Stromal cell of bone marrow (primary cell): Measurements from ENCODE around the gene RIT2.
"Not testable (repeated sequence)": the region's sequence is repeated elsewhere in the genome, so short reads cannot be mapped to it uniquely, and the experiment has no call there.

ENCODE experiments used
- DNase-seq: peaks from one replicate; pipeline ENCODE4 v3.0.0-alpha.2; 2012; ENCODE audit warnings: low read depth

RIT2 gene

DNA sequence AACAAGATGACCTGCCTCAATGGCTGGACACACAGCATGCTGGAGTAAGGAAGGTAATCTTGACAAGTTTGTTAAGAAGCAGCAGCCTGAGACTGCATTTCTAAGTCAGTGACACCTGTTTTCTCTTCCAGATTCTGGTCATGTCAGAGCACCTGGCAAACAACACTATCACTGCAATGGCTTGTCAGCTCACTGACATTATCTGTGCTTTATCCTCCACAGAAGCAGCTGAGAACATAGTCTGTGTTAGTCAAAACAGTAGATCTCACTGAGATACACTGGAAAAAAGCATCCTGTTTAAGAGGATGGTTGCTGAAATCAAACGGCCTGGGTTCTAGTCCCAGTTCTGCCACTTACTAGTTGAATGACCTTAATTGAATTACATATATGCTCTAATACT, 355.2 kb downstream of the RIT2 start:
- no peak for DNase-seq

DNA sequence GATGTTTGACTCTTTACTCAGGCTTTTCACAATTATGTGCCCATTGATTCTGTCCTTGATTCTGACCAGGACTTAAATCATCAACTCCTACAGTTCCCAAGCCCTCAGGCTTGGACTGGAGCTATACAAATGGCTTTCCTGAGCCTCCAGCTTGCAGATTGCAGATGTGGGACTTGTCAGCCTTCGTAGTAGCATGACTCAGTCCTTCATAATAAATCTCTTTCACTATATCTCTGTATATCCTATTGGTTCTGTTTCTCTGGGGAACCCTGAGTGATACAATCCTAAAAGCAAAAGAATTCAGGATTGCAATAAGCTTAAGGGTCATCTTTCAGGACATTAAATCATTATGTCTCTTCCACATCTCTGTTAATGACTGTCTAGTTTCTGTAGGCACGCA, 356.6 kb downstream of the RIT2 start:
- DNase-seq = peak; percentile 7

DNA sequence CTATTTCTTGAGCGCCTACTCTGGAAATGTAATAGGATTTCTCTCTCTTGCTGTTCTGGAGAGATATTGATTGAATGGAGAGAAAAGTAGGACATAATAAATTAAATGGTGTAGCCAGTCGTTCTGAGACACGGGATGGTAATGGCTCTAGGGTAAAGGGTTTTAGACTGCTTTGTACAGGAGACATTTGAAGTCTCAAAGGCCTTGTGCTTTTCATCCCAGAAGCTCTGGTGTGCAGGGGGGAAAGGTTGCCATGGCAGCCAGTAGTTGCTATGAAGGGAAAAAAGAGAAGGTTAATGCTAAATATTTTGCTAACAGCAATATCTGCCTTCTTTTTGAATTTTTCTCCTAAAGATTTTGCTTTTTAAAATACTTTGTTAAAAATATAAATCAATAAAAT, 359.3 kb downstream of the RIT2 start:
- DNase-seq = no peak

DNA sequence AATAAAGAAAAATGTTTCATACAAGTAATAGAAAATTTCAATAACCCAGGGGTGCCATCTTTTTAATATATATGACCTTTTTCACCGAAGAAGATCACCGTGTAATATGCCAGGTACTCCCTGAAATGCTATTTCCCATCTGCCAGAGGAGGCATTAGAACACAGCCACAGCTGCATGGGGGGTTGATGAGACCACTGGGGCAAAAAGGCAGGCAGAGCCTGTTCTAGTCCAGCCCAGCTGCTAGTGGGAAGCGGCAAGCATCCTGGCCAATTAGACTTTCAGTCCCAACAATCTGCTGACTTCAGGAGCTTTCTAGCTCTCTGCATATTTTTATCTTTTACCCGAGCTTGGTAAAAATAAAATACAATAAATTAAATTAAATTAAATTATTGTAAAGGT, 362.6 kb downstream of the RIT2 start:
- no peak for DNase-seq

DNA sequence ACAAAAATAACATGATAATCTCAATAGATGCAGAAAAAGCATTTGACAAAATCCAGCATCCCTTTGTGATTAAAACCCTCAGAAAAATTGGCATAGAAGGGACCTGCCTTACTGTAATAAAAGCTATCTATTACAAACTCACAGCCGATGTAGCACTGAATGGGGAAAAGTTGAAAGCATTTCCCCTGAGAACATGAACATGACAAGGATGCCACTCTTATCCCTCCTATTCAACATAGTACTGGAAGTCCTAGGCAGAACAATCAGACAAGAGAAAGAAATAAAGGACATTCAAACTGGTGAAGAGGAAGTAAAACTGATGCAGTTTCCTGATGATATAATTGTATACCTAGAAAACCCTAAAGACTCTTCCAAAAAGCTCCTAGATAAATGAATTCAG, 368.7 kb downstream of the RIT2 start:
- no peak for DNase-seq

DNA sequence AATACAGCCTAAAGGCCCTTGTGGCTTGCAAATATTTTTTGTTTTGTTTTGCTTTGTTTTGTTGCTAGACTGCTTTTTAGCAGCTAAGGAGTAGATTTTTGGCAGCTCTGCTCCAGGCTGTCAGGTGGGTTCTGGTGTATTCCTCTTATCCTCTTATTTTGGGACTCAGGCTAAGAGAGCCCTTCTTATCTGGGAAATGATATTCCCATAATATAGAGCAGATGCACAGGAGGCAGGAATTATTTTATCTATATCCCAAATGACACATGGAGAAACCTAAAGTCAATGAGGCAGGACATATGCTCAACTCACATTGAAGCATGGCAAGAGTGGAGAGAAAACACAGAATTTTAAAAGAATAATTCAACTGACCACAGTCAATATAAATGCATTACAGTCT, 369.6 kb downstream of the RIT2 start:
- DNase-seq = no peak

DNA sequence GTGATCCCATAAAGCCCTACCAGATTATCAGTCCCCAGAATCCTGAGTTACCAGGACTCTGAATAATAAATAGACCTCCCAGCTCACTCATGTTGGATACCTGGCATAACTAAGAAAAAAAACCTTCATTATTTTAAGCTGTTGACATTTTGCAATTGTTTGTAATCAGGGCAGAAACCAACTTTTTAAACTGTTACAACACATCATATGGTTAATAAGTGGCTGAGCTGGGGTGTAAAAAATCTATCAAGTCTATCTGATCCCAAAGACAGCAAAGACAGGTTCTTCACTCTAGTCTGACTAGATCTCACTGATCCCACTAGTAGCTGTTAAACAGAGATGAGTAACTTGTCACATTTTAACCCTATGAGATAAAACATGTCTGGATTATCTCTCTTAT, 370.3 kb downstream of the RIT2 start:
- no peak for DNase-seq

DNA sequence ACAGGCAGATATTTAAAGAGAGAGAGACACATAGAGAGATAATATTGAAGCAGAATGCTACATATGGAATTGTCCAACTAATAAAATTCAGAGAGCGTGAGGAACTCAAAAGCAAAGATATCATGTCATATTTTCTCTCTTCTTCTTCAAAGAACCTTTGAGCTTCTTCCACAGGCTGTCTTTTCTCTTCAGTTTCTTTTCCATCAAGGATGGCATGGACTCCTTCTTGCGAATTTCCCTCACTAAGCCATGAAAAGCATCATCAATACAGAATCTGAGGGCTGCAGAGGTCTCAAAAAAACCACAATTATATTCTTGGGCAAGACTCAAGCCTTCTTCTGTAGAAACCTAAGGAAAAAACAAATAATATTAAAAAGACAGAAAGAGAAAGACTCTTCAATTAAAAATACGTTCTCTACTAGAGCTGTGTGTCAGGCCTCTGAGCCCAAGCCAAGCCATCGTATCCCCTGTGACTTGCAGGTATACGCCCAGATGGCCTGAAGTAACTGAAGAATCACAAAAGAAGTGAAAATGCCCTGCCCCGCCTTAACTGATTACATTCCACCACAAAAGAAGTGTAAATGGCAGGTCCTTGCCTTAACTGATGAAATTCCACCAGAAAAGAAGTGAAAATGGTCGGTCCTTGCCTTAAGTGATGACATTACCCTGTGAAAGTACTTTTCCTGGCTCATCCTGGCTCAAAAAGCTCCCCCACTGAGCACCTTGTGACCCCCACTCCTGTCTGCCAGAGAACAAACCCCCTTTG, 371.9 kb downstream of the RIT2 start:
- DNase-seq = no peak

DNA sequence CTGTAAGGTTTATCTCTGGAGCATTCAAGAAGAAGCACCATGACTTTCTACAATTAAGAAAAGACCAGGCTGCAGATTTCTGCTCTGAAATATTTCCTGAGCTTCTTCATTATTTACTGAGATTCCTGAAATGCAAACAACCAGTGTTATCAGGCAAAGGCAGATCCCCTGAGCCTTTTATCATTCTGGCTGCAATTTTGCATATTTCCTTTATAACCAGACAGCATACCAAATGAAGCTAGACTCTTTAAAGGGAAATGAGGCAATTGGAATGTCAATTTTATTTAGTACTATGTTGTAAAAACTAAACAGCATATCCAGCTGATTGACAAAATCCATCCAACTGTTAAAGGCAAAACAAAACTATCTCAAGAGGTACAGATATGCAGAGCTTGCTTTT, 372.5 kb downstream of the RIT2 start:
- DNase-seq = no peak

DNA sequence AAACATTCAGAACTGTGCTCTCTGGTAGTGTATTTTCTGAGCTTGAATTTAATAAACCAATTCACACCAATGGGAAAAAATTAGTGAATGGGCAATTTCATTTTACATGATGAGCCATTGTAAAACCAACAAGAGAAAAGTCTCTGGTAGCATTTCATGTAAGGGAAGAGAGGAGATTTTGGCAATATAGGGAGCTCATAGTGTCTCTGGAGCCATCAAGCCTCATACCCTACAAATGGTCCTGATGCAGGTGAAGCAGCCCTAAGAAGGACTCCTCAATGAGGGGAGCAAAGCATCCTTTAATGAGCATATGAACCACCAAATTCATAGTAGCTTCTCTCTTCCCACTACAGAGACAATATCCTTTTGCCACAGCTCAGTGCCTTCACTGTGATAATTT, 373.0 kb downstream of the RIT2 start:
- DNase-seq = no peak

DNA sequence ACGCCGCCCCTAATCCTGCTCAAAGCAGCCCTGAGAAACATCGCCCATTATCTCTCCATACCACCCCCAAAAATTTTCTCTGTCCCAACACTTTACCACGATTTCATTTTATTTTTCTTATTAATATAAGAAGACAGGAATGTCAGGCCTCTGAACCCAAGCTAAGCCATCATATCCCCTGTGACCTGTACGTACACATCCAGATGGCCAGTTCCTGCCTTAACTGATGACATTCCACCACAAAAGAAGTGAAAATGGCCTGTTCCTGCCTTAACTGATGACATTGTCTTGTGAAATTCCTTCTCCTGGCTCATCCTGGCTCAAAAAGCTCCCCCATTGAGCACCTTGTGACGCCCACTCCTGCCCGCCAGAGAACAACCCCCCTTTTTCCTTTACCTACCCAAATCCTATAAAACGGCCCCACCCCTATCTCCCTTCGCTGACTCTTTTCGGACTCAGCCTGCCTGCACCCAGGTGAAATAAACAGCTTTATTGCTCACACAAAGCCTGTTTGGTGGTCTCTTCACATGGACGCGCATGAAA, 373.6 kb downstream of the RIT2 start:
- not testable (repeated sequence) for DNase-seq

DNA sequence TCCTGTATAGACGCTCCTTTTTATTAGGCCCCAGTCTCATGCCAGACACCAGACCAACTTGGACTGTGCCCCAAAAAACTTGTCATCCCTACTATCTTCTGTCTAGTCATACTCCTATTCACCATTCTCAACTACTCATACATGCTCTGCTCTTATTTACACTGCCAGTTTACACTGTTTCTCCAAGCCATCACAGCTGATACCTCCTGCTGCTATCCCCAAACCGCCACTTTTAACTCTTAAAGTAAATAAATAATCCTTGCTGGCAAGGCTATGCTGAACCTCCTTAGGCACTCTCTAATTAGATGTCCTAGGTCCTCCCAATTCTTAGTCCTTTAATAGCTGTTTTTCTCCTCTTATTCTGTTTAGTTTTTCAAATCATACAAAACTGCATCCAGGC, 374.2 kb downstream of the RIT2 start:
- not testable (repeated sequence) for DNase-seq

DNA sequence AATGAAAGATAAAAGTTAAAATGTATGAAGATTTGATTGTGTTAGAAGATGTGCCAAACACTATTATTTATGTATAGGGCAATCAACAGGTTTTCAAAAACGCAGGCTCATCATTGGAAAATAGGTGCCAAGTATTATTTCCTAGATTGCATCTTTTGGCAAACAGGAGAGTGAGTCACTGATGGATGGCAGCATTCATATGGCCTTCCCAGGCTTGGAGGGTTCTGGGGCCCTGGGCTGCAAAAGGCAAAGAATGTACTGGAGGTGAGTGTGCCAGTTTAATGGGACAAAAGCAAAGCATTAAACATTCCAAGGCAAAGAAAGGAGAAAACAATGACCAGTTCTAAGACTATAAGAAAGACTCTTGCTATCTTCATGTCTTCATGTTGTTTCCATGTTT, 379.4 kb downstream of the RIT2 start:
- no peak for DNase-seq

DNA sequence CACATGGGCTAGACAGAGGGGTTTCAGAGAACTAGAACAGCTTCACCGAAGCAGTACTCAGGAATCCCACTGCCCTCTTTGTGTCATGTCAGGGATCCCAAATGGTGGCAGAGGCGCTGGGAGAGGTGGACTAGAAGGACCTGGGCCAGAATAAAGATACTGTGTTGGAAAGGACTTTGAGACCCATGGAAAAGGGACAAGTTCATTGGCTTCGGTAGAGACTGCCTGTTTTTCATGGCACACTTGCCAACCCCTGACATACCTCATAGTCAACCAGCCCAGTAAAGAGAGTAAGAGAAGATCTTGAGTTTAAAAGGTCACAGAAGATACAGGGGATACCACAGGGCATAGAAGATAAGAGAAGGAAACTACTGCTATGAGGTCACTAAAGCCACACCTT, 381.0 kb downstream of the RIT2 start:
- no peak for DNase-seq

DNA sequence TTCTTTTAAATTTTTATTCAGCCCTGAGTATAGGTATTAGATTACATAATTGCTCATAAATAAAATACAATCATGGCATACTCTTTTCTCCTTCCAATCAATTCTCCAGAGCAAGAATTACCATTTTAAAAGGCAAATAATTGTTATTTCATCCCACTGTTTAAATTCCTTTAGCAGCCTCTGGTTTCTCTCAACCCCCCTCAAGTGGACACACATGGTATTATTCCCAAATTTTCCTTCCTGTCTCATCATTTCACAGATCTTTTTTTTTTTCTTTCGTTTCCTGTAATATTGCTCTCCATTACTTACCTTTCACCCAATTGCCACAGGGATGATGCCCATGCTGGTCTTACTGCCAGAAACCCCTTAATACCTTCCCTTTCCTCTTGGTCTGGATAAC, 385.2 kb downstream of the RIT2 start:
- peak; percentile 3 for DNase-seq

DNA sequence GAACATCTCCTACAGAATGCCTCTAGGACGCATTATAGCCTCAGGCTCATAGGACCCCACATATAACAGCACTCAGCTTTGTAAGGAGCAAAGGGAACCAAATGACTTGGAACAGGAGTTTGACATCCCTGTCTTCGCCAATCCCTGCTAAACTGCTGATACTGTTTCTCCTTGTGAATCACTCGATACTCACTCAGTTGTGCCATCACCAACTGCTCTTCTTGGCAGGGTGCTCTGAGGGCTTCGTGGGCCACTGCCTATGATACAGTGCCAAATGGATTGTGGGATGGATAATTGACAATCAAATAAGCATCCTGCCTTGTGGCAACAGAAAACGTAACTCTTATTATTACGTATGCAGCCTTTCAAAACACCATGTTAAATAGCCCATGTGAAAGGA, 396.3 kb downstream of the RIT2 start:
- DNase-seq = peak; percentile 1

DNA sequence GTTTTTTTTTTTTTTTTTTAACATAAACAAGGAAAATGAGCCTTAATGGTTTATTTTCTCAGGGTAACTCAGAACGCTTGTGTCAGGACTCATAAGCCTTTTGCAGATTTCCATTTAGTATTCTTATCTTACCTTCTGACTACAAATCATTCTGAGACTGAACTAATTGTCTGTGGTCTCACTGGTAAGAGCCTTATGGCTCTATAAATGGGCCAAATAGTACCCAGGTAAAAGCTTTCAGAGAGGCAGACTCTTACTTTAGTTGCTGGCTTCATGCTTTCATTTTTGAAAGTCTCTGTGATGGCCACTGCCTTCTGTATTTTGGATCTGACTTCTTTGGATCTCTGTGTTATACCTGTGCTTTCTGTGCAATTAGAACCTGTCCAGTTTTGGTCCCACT, 403.4 kb downstream of the RIT2 start:
- DNase-seq = no peak

DNA sequence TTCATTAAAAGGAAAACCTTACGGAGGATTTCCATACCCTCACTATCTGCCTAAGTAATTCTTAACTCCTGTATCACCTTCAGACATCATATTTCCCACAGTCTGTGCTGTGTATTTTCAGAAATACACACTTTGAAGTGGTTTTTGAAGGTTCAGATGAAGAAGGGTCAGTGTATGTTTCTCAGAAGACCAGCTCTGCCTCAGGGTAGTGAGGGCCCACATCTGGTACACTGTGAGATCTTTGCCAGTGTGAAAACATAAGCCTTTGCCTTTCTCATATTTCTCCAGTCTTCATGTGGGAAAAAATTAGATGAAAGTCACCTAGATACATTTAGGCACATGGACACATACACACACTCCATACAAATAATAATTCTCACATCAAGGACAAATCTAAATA, 408.4 kb downstream of the RIT2 start:
- no peak for DNase-seq

DNA sequence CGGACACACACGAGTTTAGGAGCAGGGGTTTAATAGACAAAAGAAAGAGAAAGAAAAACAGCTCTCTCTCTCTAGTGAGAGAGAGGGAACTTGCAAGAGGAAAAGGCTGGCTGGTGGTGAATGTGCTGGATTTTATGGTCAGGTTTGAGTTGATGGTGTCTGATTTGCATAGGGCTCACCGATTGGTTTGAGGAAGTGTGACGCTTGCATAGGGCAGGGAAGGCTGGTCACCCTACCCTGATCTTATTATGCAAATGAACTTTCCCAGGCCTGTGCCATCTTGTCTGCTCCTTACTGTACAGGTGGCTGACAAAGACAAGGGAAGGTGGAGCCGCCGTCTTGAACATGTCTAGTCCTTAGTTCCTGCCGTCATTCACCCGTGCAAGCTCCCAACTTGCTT, 408.9 kb downstream of the RIT2 start:
- peak; percentile 0 for DNase-seq

DNA sequence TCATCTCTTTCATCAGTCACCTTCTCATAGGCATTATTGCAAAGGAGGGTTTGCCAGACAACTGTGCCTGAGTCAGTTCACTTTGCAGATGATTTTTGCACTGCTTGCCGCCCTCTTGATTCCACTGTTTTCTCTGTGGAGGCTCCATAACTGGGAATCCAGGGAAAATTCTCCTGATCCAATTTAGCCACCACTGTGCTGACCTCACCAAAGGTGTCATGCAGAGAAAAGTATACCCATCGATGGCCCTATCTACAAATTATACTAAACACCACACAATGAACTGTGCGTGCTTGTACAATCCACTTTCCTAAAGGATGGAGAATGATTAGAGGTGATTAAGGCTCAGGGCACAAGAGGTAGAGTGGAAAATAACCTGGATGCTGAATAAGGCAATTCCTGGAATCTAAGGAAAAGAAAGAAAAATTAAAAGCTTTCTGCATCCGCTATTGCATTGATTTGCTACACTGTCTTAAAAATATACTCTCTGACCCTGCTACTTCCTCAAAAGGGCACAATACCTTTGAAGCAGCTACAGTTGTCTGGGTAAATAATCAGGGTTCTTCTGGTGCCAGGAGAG, 409.4 kb downstream of the RIT2 start:
- DNase-seq = no peak
